GM12878 (cell line): ENCODE results near the gene MFSD12.

Experiments
- ASH2L ChIP-seq: fragments of 300-600, 200-600 bp; sonication (generic); IDR thresholded peaks from 2 replicates; pipeline ENCODE4 v1.6.1; 2017; ENCODE audit warnings: low read depth, mild to moderate bottlenecking, borderline replicate concordance
- CTCF ChIP-seq, 3 experiments: IDR thresholded peaks in 2 of 3; conservative IDR thresholded peaks in 1 of 3; 2 replicates each; pipeline ENCODE4 v1.5.1; 2011; ENCODE audit warnings: low read depth in 3 of 3, low read length in 3 of 3, mild to moderate bottlenecking in 3 of 3, control low read depth in 2 of 3, moderate library complexity in 2 of 3, inconsistent platforms in 1 of 3, mixed read lengths in 1 of 3; ENCODE audit not compliant: control insufficient read depth in 2 of 3, insufficient read depth in 1 of 3; ENCODE audit errors: extremely low read depth in 1 of 3
- EZH2 ChIP-seq: IDR thresholded peaks from 2 replicates; pipeline ENCODE4 v1.6.1; 2012; ENCODE audit warnings: low read depth, mild to moderate bottlenecking, control low read depth, inconsistent platforms, low read length, borderline replicate concordance; ENCODE audit not compliant: control insufficient read depth
- MTA3 ChIP-seq: IDR thresholded peaks from 2 replicates; pipeline ENCODE4 v1.6.1; 2012; ENCODE audit warnings: low read length, inconsistent platforms, borderline replicate concordance
- POLR2A ChIP-seq: IDR thresholded peaks from 2 replicates; pipeline ENCODE4 v1.6.1; 2011; ENCODE audit warnings: low read depth, mild to moderate bottlenecking, low read length
- POLR2AphosphoS5 ChIP-seq: IDR thresholded peaks from 2 replicates; pipeline ENCODE4 v1.6.1; 2011; ENCODE audit warnings: mild to moderate bottlenecking, low read length, inconsistent platforms
- RBBP5 ChIP-seq: fragments of 200-600 bp; sonication (generic); conservative IDR thresholded peaks from 2 replicates; pipeline ENCODE4 v1.6.1; 2016
- RCOR1 ChIP-seq: conservative IDR thresholded peaks from 2 replicates; pipeline ENCODE4 v1.6.1; 2012; ENCODE audit warnings: low read depth, low read length, improper control_type of control experiment
- SIN3A ChIP-seq: IDR thresholded peaks from 2 replicates; pipeline ENCODE4 v1.6.1; 2012; ENCODE audit warnings: low read depth, low read length, improper control_type of control experiment
- SMAD5 ChIP-seq: IDR thresholded peaks from 2 replicates; pipeline ENCODE4 v1.6.1; 2016; ENCODE audit warnings: antibody characterized with exemption, low read depth
- YY1 ChIP-seq: IDR thresholded peaks from 2 replicates; pipeline ENCODE4 v1.6.1; 2011; ENCODE audit warnings: low read depth, mild to moderate bottlenecking, low read length

- no peak for TF ChIP-seq CTCF (IDR thresholded peaks at IDR 0.05 in 2 of 3, conservative IDR thresholded peaks at IDR 0.05 in 1 of 3; ENCODE audit: control insufficient read depth in 2 of 3, extremely low read depth in 1 of 3, insufficient read depth in 1 of 3, low read depth in 3 of 3, low read length in 3 of 3)
- TF ChIP-seq RBBP5 = no peak
- no peak for TF ChIP-seq YY1
- no peak for TF ChIP-seq EZH2
- TF ChIP-seq RCOR1 = no peak
- TF ChIP-seq POLR2AphosphoS5 = no peak
- no peak for TF ChIP-seq ASH2L
- no peak for TF ChIP-seq POLR2A
- TF ChIP-seq SIN3A = no peak
- TF ChIP-seq SMAD5 = no peak
- TF ChIP-seq MTA3 = no peak
These were observed 49.4 kb upstream of the MFSD12 start, which contains the start of gene TBXA2R for GRCh38 chr19:3606690-3607289.
